GM18907 (cell line): ENCODE measurements around the gene BSPRY.
"Not testable (repeated sequence)": the region's sequence is repeated elsewhere in the genome, so short reads cannot be mapped to it uniquely, and the experiment has no call there.

Source experiments
- ATAC-seq: cut with Tn5 transposase; IDR thresholded peaks from one replicate; pipeline ENCODE4 v1.9.1; 2021; ENCODE audit warnings: mild to moderate bottlenecking, moderate library complexity; ENCODE audit not compliant: unreplicated experiment

BSPRY gene

GRCh38 chr9:113341712-113342410 lies 7.5 kb upstream of the BSPRY start:
- no peak for ATAC-seq

GRCh38 chr9:113343732-113344231 lies 5.6 kb upstream of the BSPRY start:
- no peak for ATAC-seq

GRCh38 chr9:113345190-113345589 lies 4.2 kb upstream of the BSPRY start:
- no peak for ATAC-seq

GRCh38 chr9:113345671-113346070 lies 3.7 kb upstream of the BSPRY start:
- no peak for ATAC-seq

- ATAC-seq: no peak
Observed at GRCh38 chr9:113348437-113348836, 904 bp upstream of the BSPRY start.

- ATAC-seq: peak; percentile 3
Observed at GRCh38 chr9:113349066-113349444, 286 bp upstream of the BSPRY start.

- ATAC-seq: no peak
Observed at GRCh38 chr9:113350107-113350661, 843 bp downstream of the BSPRY start.

GRCh38 chr9:113350937-113351336 lies 1.6 kb downstream of the BSPRY start:
- no peak for ATAC-seq

- ATAC-seq: no peak
Observed at GRCh38 chr9:113352006-113352405, 2.7 kb downstream of the BSPRY start.

GRCh38 chr9:113352411-113352810 lies 3.1 kb downstream of the BSPRY start:
- ATAC-seq: no peak

GRCh38 chr9:113355040-113355596 lies 5.8 kb downstream of the BSPRY start:
- no peak for ATAC-seq

GRCh38 chr9:113356686-113357292 lies 7.4 kb downstream of the BSPRY start:
- ATAC-seq: no peak

- no peak for ATAC-seq
Observed at GRCh38 chr9:113359385-113359784, 10.0 kb downstream of the BSPRY start.

GRCh38 chr9:113360242-113360842 lies 11.0 kb downstream of the BSPRY start:
- ATAC-seq: no peak

GRCh38 chr9:113361304-113362018 lies 12.1 kb downstream of the BSPRY start:
- no peak for ATAC-seq

GRCh38 chr9:113363336-113363735 lies 14.0 kb downstream of the BSPRY start:
- ATAC-seq: no peak

GRCh38 chr9:113364951-113365350 lies 15.6 kb downstream of the BSPRY start:
- ATAC-seq: no peak

GRCh38 chr9:113365652-113366051 lies 16.3 kb downstream of the BSPRY start:
- ATAC-seq: not testable (repeated sequence)

GRCh38 chr9:113368348-113368981 lies 19.1 kb downstream of the BSPRY start:
- ATAC-seq: no peak
